ENCODE data around the gene ATP7B.
"Not testable (repeated sequence)": the region's sequence is repeated elsewhere in the genome, so short reads cannot be mapped to it uniquely, and the experiment has no call there.

The ATP7B gene

DNA sequence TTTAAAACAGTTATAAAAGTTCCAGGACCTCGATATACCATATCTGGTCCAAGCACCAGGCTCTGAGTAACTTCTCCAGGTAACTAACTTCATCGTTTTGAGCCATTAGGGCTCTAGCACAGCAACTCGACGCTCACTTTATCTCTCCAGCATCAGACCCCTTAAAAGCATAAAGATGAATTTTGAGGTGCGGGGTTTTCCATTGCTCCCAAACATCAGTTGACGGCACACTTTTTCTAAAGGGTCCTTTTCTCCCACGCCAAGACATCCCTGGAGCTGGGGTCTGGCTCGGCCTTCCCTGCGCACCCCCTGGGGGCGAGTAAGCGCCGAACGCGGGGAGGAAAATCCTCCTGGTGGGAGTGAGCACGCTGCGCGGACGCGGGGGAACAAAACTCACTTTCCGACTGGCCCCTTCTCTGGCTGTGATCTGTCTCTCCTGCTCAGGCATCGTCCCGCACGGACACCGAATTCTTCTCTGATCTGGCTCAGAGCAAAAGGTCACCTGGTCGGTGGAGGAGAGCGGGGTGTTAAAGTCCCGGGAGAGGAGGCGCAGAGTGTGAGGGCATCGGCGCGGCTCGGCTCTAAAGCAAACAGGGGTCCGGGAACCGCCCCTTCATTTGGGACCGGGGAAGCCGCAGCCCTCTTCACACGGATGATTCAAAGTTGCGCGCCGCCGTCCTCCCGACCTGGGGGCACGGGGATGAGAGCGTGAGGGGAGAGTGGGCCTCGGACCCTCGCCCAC, at the start of gene ATP7B:
Gene ATP7B, minus strand, starts transcription at position 561 of the 742 bp plus-strand sequence. Its CDS starts 113 bp downstream, at position 448.
- DNase-seq (ENCODE audit: low spot score), result peak; percentile 16

DNA sequence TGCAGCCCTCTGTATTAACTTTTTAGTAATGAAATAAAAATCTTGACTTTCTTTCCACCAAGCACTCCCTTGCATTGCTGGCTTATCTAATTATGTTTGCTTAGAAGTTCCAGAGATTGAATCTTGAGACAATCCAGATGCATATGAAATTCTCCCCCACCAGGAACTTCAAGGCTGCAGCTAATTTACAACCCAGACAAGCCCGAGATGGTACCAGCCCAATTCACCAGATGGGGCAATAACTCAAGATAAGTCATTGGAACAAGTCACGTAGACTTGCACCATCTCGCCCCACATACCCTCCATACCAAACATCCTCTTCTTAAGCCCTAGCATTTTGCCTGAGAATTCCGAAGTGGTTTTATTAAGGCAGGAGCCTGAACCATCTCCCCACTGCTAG, 42.2 kb upstream of the ATP7B start:
- no peak for DNase-seq (ENCODE audit: low spot score)

DNA sequence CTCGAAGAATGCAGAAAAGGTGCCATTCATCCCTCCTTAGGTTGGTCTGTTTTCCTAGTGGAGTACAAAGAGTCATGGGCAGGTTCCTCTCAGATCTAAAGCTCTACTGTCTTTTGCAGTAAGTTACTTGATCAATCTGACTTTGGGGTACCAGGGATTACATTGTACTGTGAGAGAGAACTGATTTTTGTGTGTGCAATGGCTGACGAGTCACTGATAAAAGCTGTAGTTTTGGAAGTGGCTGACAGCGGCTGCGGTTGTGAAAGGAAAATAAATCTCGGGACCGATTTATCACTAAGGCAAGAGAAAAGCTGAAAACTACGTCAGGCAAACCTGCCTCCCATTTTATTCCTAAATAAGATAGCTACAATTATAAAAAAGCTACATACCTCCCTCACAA, 40.1 kb upstream of the ATP7B start:
- DNase-seq (ENCODE audit: low spot score), result no peak

DNA sequence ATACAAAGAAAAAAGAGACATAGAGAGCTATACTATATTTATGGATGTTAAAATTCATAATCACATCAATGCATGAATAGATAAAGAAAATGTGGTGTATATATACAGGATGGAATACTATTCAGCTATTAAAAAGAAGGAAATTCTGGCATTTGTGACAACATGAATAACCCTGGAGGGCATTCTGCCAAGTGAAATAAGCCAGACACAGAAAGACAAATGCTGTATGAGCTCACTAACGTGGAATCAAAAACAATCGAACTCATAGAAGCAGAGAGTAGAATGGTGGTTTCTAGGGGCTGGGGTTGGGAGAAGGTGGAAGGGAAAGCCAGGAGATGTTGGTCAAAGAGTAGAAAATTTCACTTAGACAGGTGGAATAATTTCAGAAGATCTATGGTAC, 37.3 kb upstream of the ATP7B start:
- no peak for DNase-seq (ENCODE audit: low spot score)

DNA sequence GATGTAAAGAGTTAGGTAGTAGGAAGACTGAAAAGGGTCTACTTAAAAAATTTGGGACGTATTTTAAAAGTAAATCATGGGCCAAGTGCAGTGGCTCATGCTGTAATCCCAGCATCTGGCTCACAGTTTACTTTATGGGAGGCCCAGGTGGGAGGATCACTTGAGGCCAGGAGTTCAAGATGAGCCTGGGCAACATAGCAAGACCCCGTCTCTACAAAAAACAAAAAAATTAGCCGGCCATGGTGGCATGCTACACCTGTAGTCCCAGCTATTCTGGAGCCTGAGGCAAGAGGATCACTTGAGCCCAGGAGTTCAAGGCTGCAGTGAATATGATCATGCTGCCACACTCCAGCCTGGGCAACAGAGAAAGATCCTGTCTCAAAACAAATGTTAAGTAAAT, 36.2 kb upstream of the ATP7B start:
- no peak for DNase-seq (ENCODE audit: low spot score)

DNA sequence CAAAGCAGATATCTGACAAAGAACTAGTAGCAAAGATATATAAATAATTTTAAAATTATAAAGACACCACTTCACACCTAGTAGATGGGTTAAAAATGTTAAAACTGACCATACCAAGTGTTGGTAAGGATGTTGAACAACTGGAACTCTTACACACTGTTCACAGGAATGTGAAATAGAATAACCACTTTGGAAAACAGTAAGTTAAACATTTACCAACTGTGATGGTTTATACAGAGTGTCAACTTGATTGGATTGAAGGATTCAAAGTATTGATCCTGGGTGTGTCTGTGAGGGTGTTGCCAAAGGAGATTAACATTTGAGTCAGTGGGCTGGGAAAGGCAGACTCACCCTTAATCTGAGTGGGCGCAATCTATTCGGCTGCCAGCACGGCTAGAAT, 32.4 kb upstream of the ATP7B start:
- no peak for DNase-seq (ENCODE audit: low spot score)

DNA sequence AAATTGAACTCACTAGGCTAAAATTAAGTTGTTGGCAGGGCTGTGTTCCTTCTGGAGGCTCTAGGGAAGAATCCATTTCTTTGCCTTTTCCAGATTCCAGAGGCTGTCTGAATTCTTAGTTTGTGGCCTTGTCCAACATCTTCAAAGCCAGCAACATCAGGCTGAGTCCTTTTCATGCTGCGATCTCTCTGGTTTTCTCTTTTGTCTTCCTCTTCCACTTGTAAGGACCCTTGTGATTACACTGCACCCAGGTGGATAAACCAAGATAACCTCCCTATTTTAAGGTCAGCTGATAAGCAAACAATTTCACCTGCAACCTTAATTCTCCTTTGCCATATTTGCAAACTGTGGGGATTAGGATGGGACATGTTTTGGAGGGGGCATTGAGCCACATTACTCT, 24.8 kb upstream of the ATP7B start:
- no peak for DNase-seq (ENCODE audit: low spot score)

DNA sequence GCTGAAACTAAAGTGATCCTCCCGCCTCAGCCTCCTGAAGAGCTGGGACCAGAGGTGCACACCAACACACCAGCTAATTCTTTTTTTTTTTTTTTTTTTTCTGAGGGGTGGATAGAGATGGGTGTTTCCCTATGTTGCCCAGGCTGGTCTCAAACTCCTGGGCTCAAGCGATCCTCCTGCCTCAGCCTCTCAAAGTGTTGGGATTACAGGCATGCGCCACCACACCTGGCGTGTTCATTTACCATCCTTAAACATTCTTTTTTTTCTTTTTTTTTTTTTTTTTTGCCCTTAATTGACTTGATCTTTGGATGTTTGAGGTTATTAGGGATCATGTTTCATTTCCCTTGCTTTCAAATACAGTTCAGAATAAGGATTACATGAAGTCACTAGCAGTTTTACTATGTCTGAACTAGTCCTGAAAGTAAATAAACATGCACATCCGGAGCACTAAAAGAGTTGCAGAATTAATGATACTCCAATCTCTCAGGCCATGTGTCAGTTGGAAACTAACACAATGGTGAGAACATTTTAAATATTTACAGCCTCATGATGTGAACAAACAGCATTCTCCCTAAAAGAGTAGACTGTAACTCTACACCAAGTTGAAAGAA, 23.5 kb upstream of the ATP7B start:
- no peak for DNase-seq (ENCODE audit: low spot score)

DNA sequence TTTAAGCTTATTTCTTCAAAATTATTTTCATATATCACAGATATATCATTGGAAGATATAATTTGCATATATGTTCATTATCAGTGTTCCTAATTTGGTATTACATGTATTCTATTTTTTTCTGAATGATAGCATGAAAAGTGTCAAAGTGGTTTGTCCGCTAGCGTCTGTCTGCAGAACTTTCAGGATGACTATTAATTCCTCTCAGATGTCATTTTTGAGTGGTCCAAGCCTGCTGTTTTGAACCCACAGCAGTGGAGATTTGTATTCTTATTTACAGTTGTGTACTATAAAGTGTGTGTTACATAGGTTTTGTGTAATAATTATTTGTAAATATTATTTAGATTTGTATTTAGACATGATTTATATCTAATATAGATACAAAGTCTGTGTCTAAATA, 21.8 kb upstream of the ATP7B start:
- DNase-seq (ENCODE audit: low spot score), result no peak

DNA sequence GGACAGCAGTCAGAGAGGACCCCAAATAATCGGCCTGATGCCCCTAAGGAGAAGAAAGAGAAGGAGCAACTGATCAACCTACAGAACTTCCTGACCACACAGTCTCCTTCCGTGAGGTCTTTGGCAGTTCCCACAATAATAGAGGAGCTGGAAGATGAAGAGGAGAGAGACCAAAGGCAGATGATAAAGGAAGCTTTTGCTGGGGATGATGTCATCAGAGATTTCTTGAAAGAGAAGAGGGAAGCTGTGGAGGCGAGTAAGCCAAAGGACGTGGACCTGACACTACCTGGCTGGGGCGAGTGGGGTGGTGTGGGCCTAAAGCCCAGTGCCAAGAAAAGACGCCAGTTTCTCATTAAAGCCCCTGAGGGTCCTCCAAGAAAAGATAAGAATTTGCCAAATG, 19.2 kb upstream of the ATP7B start:
- DNase-seq (ENCODE audit: low spot score), result not testable (repeated sequence)

DNA sequence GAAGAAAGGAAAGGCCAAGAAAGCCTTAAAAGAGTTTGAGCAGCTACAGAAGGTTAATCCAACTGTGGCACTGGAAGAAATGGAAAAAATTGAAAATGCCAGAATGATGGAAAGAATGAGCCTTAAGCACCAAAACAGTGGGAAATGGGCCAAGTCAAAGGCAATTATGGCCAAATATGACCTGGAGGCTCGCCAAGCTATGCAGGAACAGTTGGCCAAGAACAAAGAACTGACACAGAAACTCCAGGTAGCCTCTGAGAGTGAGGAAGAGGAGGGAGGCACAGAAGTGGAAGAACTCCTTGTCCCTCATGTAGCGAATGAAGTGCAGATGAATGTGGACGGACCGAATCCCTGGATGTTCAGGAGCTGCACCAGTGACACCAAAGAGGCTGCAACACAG, 18.3 kb upstream of the ATP7B start:
- no peak for DNase-seq (ENCODE audit: low spot score)

DNA sequence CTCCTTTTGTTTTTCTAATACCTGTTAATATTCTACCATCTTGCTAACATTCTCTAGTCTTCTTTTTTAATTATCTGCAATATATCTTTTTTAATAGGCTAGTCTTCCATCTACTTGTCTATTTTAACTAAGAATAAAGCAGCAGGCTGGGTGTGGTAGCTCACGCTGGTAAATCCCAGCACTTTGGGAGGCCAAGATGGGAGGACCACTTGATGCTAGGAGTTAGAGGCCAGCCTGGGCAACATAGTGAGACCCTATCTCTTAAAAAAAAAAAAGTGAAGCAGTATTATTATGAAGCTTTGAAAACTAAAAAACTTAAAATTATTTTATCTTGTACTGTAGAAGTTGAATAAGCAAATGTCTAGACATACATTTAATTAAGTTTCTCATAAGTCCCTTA, 16.6 kb upstream of the ATP7B start:
- DNase-seq (ENCODE audit: low spot score), result no peak

DNA sequence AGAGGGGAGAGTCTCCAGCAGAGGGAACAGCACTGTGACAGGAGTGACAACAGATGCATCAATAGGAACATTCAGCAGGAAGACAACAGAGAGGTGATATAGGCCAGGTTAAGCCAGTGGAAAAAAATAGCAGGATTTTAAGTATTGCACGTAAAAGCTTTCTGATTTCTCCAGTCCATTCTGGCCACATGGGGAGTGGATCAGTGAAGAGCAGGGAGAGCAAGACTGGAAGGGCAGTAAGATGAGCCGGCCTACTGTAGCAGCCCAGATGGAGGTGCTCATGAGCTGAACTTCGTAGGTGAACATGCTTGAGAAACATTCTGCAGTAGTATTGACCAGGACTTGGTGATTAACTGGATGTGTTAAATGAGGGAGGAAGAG, 15.0 kb upstream of the ATP7B start:
- no peak for DNase-seq (ENCODE audit: low spot score)

DNA sequence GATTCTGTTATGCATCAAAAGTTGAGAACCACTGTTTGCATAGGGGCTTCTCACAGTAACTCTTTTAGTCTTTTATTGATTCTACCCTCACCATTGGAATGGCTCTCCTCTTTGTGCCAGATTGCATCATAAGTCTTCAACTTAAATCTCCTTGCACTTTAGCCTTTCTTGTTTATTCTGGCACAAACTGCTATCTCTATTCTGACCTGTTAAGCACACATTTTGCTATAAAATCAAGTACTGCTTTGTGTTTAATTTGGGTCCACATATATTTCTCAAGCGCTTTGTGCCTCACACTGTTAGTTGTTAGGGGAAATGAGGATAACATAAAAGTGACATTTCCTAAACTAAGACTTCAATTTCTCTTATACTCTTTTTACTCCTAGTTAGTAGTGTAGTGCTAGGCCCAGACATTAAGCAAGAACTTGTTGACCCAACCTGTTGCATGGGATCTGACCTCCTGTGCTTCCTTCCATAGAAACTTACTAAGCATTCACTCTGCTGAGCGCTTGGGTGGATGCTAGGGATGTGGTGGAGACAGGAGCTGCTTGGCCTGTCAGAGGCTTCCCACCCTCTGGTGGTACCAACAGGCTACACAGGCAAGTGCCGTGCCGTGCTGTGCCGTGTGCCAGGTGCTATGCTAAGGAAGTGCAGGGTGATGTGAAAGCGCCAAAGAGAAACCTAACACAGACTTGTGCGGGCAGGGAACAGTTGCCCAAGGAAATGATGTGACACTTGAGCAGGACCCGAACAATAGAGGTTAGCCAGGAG, 14.4 kb upstream of the ATP7B start:
- no peak for DNase-seq (ENCODE audit: low spot score)

DNA sequence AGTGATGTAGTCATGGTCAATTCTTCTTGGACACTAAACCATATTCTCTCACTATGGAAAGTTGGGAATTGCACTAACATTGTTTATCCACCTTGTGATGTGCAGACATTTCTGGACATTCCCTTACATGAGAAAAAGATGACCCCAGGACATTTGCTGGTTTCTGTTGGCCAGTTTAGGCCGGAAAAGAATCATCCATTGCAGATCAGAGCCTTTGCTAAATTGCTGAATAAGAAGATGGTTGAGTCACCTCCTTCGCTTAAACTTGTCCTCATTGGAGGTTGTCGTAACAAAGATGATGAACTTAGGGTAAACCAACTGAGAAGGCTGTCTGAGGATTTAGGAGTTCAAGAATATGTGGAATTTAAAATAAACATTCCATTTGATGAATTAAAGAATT, 13.2 kb upstream of the ATP7B start, which contains the start of gene UTP14C:
Gene UTP14C, plus strand, starts transcription at position 211 of the 400 bp plus-strand sequence. CDS start 4,114 bp downstream, outside the sequence.
- DNase-seq (ENCODE audit: low spot score), result no peak

DNA sequence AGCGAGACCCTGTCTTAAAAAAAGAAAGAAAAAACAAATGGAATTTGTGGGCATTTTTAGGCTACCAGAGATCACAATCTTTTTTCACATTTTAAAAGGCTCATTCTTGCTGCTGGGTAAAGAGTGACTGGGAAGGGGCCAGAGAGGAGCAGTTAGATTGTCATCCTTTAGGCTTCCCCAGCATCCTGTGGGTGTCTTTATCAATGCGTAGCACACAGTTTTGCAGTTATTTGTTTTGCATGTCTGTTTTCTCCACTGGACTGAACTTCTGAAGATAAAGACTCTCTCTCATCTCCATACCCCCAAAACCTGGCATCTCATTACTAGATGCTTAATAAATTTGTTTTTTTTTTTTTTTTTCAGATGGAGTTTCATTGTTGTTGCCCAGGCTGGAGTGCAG, 11.1 kb upstream of the ATP7B start:
- DNase-seq (ENCODE audit: low spot score), result no peak

DNA sequence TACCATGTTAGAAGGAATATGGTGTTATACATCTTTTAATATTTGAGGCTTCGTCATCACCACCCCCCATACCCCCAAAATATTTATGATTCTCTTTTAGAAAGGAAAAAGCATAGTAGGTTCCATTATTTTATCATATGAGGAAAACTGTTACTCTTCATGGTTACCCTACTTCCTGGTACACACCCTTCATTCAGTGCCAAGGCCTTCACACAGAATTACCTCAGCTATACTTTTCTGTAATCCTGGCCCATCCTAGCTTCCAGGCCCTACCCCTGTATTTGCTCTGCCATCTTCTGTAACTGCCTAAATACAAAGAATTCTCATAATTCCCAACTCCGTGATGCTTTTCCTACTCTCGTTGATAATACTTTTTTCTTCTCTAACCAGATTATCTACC, 8.9 kb upstream of the ATP7B start:
- DNase-seq (ENCODE audit: low spot score), result no peak

DNA sequence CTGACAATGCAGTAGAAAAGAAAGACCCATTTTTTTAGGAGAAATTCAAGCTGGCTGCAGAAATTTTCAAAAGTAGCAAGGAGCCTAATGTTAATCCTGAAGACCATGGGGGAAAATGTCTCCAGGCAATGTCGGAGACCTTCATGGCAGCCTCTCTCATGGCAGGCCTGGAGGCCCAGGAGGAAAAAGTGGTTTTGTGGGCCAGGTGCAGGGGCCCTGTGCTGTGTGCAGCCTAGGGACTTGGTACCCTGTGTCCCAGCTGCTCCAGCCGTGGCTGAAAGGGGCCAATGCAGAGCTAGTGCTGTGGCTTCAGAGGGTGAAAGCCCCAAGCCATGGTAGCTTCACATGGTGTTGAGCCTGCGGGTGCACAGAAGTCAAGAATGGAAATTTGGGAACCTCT, 5.0 kb upstream of the ATP7B start:
- DNase-seq (ENCODE audit: low spot score), result no peak

DNA sequence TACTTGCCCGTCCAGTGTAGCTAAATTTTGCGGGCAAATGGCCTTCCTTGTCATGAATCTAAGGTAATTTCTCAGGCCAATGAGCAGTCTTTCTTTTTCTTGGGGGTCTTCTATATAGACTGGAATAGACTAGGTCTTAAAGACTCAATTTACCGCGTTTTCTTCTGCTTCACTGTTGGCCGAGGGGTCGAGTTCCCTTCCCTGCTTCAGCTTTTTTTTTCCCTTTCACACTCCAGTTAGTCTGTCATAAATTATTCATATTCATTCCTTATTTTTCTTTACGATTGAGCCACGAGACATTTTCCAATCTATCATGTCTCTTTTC, 1.2 kb upstream of the ATP7B start:
- DNase-seq (ENCODE audit: low spot score), result no peak

DNA sequence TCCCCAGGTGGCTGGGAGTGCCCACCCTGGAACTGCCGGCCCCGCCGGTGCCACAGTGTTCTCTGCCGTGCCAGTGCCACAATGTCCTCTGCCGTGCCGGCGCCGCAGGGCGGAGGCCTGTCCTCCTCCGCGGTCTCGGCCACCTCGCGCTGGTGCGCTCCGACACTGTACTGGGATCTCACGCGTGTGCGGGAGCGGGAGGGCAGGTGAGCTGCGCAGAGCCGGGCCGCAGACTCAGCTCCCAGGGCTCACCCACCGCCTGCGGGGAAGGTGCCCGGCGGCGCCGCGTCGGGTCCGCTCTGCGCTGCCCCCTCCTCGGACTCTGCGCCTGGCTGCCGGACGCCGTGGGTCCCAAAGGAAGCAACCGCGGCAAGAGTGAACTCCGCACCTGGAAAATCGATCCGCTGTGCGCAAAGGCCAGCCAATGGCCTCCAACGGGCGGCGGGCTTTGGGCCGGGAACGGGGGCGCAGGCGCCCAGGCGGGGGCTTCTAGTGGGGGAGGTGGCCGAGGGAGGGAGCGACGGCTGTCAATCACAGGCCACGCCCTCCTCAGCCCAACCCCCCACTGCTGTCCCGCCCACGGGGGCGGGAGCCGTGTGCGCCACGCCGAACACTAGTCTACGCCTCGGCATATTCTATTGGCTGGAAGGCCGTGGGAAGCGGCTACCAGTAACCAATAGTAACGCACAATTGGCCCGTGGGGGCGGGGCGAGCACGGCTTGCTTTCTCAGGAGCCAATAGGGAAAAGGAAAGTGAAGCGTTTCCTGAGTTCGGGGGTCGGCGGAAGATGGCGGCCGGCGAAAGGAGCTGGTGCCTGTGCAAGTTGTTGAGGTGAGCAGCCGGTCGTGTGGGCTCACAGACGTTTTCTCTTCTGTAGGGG, 622 bp upstream of the ATP7B start, which contains the start of gene ALG11:
Gene ALG11, plus strand, starts transcription at position 767 of the 880 bp plus-strand sequence. Its CDS starts 21 bp downstream, at position 788.
- peak; percentile 98 for DNase-seq (ENCODE audit: low spot score)

DNA sequence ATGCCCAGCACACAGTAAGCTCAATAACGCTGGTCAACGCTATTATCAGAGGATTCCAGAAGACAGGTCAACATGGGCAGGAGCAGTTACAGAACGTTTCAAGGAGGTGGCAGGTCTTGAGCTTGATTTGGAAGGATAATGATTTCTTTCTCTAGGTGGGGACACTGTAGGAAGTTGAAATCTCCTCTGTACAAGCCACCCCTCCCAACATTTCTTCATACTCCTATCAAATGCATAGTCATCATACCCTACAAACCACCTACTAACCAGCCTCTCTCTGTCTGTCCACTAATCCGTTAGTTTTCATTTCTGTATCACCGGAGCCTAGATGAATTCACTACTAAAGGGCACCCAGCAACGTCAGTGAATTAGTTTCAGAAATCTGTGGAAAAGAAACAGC, 1.3 kb downstream of the ATP7B start:
- DNase-seq (ENCODE audit: low spot score), result no peak
